Subcutaneous adipose tissue (tissue), 4 donors: ENCODE results near the gene LMAN1. TPM values are rescaled to one million over a fixed set of nuclear protein-coding genes. Genes with fewer than 3 reads are reported as not detected.

Experiments used
- total RNA-seq, 4 donors: library from RNA; depleted of rRNA; stranded (reverse); fragments of >200 nt; gene quantifications; one replicate each; pipeline ENCODE4 v1.1.0, GENCODE V29; 2016
- TF ChIP-seq, protein P1 (sequence below): fragments of 450-650 bp; IDR thresholded peaks from one replicate; pipeline ENCODE4 v1.5.1; 2016; ENCODE audit warnings: low read depth, mild to moderate bottlenecking, control low read depth, antibody characterized with exemption, moderate library complexity

Gene LMAN1, protein sequence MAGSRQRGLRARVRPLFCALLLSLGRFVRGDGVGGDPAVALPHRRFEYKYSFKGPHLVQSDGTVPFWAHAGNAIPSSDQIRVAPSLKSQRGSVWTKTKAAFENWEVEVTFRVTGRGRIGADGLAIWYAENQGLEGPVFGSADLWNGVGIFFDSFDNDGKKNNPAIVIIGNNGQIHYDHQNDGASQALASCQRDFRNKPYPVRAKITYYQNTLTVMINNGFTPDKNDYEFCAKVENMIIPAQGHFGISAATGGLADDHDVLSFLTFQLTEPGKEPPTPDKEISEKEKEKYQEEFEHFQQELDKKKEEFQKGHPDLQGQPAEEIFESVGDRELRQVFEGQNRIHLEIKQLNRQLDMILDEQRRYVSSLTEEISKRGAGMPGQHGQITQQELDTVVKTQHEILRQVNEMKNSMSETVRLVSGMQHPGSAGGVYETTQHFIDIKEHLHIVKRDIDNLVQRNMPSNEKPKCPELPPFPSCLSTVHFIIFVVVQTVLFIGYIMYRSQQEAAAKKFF
- total RNA-seq = 100 to 1,000 TPM in 1 of 4 donors, 10 to 100 TPM in 3; 69.5 to 103 (median 81.2) TPM

DNA sequence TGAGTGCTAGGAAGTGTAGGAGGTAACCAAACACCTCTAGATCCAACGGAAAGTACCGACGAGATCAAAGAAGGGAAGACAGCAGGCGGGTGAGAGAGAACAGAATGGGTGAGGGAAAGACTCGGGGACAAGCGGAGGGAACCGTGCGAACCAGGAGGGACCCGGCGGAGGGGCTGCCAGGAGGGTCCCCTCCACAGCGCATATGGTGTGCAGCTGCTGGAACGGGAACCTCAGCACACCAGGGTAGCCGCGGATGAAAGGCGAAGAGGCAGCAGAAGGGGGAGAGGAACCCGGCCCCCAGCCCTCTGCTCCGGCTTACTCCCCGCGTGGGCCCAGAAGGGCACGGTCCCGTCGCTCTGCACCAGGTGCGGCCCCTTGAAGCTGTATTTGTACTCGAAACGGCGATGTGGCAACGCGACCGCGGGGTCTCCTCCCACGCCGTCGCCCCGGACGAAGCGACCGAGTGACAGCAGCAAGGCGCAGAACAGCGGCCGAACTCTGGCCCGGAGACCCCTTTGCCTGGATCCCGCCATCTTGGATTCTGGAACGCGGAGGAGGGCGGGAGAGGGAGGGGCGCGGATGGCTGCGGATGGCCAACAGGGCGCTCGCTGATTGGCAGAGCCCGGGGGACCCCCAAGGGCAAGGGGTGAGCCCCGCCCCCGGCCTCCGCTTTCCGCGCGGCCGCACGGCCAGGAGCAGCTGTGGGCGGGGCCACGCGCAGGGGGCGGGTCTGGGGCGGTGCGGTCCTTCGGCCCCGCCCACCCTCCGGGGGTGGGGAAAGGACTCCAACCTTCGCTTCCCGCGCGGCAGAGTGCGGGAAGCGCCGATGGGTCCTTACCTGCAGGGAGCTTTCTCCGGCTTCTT is at the start of gene LMAN1:
Gene LMAN1 (minus strand): TSS at position 554 of the 864 bp plus-strand sequence. CDS start 21 bp downstream, at position 533.
- TF ChIP-seq, protein P1, sequence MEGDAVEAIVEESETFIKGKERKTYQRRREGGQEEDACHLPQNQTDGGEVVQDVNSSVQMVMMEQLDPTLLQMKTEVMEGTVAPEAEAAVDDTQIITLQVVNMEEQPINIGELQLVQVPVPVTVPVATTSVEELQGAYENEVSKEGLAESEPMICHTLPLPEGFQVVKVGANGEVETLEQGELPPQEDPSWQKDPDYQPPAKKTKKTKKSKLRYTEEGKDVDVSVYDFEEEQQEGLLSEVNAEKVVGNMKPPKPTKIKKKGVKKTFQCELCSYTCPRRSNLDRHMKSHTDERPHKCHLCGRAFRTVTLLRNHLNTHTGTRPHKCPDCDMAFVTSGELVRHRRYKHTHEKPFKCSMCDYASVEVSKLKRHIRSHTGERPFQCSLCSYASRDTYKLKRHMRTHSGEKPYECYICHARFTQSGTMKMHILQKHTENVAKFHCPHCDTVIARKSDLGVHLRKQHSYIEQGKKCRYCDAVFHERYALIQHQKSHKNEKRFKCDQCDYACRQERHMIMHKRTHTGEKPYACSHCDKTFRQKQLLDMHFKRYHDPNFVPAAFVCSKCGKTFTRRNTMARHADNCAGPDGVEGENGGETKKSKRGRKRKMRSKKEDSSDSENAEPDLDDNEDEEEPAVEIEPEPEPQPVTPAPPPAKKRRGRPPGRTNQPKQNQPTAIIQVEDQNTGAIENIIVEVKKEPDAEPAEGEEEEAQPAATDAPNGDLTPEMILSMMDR = no peak

DNA sequence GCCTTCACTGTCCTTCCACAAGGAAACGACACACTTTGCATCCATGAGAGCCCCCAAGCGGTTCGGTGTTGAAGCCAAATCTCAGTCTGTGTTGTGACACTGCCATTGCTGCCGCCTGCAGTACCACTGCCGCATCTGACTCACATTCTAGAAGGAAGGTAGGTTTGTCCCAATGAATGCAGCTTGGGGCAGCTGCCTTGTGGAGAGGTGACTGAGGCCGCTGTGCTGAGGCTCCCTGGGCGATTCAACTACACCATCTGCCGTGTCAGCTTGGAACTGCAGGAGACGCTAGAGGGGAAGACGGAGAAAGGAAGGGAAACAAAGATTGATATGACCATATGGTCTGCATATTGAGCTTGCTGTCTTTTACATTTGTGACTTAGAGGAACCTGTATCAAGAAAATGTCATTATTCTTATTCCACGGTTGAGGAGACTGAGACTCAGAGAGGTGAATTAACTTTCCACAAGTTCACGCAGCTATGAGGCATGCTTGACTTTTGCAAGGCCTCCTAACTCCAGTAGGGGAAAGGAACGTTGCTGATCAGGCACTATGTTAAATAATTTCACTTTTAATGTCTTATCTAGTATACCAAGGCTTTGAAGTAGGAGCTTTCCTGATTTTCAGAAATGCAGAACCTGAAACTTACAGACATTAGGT is 43.5 kb upstream of the LMAN1 start:
- TF ChIP-seq, protein P1 = no peak

DNA sequence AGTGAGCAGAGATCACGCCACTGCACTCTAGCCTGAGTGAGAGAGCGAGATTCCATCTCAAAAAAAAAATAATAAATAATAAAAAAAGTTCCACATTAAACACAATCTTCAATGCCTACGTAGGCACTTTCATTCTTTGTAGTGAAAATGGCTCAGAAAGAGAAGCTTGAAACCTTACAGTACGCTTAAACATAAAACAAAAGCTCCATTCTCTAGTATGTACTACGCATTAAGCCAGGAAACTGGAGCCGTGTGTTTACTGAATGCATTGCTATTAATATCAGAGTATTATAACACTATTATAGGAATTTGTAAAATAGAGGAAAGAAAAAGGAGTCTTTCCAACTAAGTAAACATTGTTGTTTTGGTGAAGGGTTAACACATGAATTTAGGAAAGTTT is 41.3 kb upstream of the LMAN1 start:
- TF ChIP-seq, protein P1 = no peak

DNA sequence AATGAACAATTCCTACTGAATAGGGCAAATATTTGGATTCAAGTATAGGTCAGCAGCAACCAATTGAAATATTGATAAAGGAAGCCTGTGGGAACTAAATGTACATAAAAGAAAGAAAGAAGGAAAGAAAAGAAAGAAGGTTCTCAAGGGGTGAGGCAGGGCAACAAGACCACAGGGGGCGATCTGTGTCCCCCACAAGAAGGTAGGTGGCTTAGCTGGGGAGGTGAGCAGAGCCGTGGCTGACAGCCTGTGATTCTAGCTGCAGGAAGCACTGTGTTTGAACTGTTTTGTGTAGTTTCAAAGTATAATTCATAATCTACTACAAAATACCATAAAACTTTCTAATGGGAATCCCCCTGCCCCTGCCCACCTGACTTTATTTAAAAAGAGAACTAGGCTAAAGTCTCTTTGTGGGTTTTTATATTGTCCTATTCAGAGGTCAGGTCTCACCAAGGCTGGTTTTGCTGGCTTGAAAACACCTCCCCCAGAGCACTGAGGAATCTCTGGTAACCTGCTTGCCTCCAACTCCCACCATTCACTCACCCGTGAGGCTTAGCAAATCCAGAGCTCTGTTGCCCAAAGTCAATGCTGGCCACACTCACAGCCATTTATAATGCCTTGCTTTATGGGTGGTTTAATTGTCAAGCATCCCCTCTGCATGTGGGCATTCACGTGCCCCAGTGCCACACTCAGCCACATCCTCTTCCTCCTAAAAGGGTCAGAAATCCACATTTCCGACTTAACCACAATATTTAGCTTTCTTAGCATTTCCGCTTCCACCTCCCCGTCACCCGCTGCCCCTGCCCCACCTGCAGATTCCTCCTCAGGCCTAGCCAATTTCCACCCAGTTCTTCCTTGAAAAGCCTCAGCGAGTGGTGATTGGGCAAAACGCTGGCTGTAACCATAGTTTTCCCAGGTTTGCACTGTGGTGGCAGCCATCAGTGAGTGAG is 36.4 kb upstream of the LMAN1 start:
- TF ChIP-seq, protein P1 = no peak

DNA sequence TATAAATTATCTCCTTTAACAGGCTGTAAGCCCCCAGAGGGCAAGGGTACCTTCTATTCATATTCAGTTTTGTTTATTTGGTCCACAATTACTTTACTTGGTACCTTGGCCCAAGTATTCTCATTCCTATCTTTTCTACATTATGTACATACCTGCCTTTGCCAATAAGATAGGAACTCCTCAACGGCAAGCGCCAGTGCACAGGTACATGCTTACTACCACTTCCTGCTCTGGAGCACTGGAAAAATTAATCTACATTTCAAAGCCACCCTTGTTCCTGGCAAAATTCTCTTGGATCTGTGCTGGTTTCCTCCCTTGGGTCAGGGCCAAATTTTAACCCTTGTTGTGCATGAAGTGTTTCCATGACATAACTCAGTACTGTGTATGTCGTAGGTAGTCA is 34.3 kb upstream of the LMAN1 start:
- TF ChIP-seq, protein P1 = no peak

DNA sequence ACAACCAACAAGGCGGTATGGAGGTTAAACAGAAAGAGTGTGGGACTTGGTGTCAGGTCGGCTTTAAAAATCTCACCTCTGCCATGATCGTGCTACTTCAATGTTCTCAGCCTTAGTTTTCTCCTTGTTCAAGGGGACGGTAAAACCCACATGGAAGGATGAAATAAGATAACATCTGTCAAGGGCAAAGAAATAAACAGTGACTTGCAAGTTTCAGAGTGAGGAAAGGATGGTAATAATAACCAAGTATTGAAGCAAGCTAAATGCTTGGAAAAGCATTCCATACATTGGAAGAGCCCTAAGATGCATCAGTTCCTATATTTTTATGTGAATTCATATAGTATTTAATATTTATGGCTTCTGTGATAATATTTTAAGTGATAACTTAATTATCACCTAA is 29.8 kb upstream of the LMAN1 start:
- TF ChIP-seq, protein P1 = no peak
